Subcutaneous adipose tissue (tissue), 4 donors: ENCODE data around the gene CACNA2D2. TPM values are rescaled to one million over a fixed set of nuclear protein-coding genes. Genes with fewer than 3 reads are reported as not detected.

Experiments used
- total RNA-seq, 4 donors: library from RNA; depleted of rRNA; stranded (reverse); fragments of >200 nt; gene quantifications; one replicate each; pipeline ENCODE4 v1.1.0, GENCODE V29; 2016
- TF ChIP-seq, protein P1 (sequence below): fragments of 450-650 bp; IDR thresholded peaks from one replicate; pipeline ENCODE4 v1.5.1; 2016; ENCODE audit warnings: low read depth, mild to moderate bottlenecking, control low read depth, antibody characterized with exemption, moderate library complexity

Gene CACNA2D2
- total RNA-seq, 4 donors from 2014 or later, result 0.65 to 1.7 (median 0.66) TPM; not detected in 1

DNA sequence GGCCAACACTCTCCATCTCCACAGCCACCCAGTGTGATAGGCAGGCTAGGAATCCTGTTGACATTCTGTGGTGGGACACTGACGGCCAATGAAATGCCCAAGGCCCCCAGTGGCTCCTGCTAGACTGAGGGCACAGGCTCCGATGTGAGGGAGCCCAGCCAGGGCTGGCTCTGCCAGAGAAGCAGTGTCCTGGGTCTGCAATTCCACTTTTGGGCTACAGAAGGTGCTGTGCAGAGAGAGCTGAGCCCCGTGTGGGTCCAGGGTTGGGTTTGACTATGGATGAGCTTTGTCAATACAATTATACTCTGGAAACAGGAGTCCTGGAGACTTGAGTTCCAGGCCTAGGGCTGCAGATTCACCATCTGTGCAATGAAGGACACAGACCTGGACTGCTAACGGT lies 88.4 kb downstream of the CACNA2D2 start:
- TF ChIP-seq, protein P1, sequence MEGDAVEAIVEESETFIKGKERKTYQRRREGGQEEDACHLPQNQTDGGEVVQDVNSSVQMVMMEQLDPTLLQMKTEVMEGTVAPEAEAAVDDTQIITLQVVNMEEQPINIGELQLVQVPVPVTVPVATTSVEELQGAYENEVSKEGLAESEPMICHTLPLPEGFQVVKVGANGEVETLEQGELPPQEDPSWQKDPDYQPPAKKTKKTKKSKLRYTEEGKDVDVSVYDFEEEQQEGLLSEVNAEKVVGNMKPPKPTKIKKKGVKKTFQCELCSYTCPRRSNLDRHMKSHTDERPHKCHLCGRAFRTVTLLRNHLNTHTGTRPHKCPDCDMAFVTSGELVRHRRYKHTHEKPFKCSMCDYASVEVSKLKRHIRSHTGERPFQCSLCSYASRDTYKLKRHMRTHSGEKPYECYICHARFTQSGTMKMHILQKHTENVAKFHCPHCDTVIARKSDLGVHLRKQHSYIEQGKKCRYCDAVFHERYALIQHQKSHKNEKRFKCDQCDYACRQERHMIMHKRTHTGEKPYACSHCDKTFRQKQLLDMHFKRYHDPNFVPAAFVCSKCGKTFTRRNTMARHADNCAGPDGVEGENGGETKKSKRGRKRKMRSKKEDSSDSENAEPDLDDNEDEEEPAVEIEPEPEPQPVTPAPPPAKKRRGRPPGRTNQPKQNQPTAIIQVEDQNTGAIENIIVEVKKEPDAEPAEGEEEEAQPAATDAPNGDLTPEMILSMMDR, result no peak

DNA sequence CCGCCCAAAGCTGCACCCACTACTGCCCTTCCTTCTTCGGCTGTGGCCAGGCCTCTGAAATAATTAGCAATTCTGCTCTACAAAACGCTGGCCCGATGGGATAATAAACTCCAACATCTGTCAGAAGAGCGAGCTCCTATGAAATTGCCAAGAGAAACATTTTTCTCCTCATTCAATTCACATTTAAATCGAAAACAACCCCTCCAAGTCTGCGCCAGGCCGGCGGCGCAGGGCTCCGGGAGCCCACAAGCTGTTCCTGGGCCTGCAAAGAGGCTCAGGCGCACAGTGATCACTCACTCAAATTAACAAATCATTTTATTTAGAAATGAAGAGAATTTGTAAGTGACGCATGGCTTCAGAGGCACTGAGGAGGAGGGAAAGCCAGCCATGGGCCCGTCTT lies 88.8 kb downstream of the CACNA2D2 start:
- TF ChIP-seq, protein P1, result no peak

DNA sequence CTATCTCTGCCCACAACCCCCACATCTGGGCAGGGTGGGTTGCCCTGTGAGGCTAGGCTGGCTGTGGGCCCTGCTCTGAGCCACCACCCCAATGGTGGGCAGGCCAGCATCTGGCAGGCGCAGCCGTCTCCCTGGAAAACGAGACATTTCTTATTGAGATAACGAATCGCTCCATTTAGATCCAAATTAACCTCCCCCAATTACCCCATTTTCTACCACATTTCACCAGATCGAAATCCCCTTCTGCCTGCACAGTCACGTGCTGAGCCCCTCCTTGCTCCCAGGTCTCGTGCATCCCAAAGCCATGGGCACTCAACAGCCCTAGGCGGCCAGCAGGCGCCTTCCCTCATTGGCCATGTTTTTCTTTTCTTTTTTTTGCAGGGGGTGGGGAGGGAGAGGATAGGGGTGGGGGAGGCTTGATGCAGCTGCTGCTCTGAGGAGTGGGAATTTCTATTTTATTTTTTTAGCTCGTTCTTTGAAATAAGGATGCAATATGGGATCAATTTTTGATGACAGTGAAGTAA lies 91.1 kb downstream of the CACNA2D2 start:
- TF ChIP-seq, protein P1, result no peak

DNA sequence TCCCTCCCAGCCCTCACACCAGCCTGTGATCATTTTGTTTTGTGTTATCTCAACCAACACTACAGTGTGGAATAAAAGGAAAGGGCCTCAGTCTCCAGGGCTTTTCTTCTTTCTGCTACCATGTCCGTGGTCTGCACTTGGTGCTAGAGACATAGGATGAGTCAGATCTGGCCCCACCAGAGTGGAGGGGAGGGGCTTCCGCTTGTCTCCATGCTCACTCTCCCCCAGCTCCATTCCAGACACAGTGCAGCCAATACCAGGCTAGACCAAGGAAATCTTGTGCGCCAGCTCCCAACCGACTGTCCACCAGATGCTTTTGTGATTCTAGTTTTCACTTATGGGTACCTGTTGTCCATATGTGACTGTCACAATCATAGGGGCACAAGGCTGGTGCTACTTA lies 92.2 kb downstream of the CACNA2D2 start:
- TF ChIP-seq, protein P1, result no peak

DNA sequence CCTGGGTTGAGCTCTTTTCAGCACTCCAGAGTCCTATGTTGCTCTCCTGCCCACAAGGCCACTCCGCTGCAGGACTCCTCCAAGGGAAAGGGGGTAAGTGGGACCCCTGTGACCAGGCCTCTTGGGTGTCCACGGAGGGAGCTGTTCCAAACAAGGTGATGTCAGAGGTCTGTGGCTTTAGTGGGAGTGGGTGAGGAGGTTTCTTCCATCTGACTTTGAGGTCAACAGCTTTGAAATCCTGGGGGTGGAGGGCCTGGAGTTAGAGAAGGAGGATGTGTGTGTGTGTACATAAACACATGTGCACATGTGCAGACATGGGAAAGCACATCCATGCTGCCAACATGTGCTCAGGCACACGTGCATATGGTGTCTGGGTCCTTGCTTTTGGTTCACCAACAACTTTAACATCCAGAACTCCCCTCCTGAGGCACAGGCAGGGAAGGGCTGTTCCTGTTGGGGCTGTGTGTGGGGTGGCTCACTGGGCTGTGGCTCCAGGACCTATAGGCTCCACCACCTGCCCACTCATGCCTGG lies 92.8 kb downstream of the CACNA2D2 start:
- TF ChIP-seq, protein P1, result no peak

DNA sequence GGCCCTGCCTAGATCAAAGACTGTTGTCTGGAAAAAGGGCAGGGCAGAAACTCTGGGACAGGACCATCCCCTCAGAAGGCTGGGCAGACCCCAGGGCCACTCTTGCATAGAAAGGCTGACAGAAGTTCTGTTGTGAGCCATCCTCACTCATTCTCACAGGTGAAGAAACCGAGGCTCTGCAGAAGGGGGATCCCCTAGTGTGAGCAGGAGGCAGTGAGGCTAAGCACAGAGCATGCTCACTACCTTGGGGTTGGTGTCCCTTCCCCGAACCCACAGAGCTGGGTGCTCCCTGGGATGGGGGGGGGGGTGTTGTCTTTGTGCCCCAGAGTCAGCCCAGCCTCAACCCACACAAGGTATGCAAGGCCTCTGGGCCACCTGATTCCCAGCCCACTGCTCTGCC lies 93.2 kb downstream of the CACNA2D2 start:
- TF ChIP-seq, protein P1, result no peak

DNA sequence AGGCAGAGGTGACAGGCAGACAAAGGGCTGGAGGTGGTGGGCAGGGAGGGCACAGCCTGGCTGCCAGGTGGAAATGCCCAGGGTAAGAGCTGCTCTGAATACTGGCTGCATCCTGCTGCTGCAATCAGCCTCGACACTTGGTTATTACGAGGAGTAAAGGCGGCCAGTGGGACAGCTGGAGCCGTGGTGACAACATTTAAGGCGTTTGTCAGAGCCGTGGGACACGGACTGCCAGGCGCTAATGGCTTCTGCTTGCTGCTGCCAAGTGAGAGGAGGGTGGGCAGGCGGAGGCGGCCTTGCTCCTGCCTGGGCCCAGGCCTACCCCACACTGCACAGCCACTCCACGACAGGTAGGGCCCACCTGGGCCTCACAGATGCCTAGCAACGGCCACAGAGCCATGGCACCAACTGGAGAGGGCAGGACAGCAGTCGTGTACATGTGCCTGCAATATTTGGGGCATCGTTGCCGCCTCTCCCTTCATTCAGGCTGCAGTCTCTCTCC lies 94.9 kb downstream of the CACNA2D2 start:
- TF ChIP-seq, protein P1, result no peak
